ENCODE data around the gene HCRT. TPM values are rescaled to one million over a fixed set of nuclear protein-coding genes. Genes with fewer than 3 reads are reported as not detected.
"Not testable (repeated sequence)": the region's sequence is repeated elsewhere in the genome, so short reads cannot be mapped to it uniquely, and the experiment has no call there.

The HCRT gene
- total and polyA plus RNA-seq, 2 of the 8 experiments (the other 6 are each of a cell fraction or from before 2014, with no cell fraction given), result not detected

GRCh38 chr17:42210046-42210445 is 24.8 kb upstream of the HCRT start (continued):
- TF ChIP-seq CHD2 (IDR thresholded peaks at IDR 0.05; ENCODE audit: low read length) (no peak), MAX (IDR thresholded peaks at IDR 0.05) (no peak), CTCF (IDR thresholded peaks at IDR 0.05; ENCODE audit: control extremely low read depth in 1 of 3, insufficient read depth in 1 of 3, low read depth in 1 of 3, low read length in 3 of 3) (no peak), TAF1 (IDR thresholded peaks at IDR 0.05; ENCODE audit: low read depth, low read length) (no peak)

GRCh38 chr17:42206153-42206612 is 20.9 kb upstream of the HCRT start:
- H3K4me2 ChIP-seq (ENCODE audit: insufficient read depth in 1 of 2, low read depth in 2 of 2, low read length in 2 of 2); H3K9me3 ChIP-seq (ENCODE audit: insufficient read depth in 2 of 2, low read depth in 1 of 2, low read length in 1 of 2); POLR2A ChIA-PET (ENCODE audit: partially characterized antibody); H3K56ac ChIP-seq (replicated peaks; ENCODE audit: insufficient read length, low read depth, low read length); H2BK12ac ChIP-seq (ENCODE audit: low read depth, low read length); H3K18ac ChIP-seq (ENCODE audit: extremely low read depth, low read length); H2BK20ac ChIP-seq (ENCODE audit: low read length); FAIRE-seq; H3K14ac ChIP-seq (ENCODE audit: insufficient read length); H3K4ac ChIP-seq (replicated peaks; ENCODE audit: insufficient read length, low read depth, low read length); H3K4me3 ChIP-seq (ENCODE audit: extremely low read depth in 1 of 4, insufficient read depth in 2 of 4, low read depth in 3 of 4, low read length in 4 of 4); H2AFZ ChIP-seq (ENCODE audit: low read length); H2BK120ac ChIP-seq (replicated peaks; ENCODE audit: low read depth, low read length); H2BK15ac ChIP-seq (ENCODE audit: low read length); H4K8ac ChIP-seq (ENCODE audit: extremely low read depth, insufficient read depth, low read length); H2AK5ac ChIP-seq (ENCODE audit: low read depth, low read length); H4K91ac ChIP-seq (replicated peaks; ENCODE audit: insufficient read length, low read length); H4K5ac ChIP-seq (ENCODE audit: insufficient read length, low read depth, low read length); H3K27ac ChIP-seq (ENCODE audit: low read depth, low read length); H3K79me1 ChIP-seq (ENCODE audit: low read depth, low read length); H3K27me3 ChIP-seq (replicated peaks in 1 of 4; ENCODE audit: control insufficient read depth in 3 of 4, extremely low read depth in 1 of 4, insufficient read depth in 3 of 4, low read length in 3 of 4); H3K9ac ChIP-seq (replicated peaks in 1 of 4; ENCODE audit: extremely low read depth in 1 of 4, low read depth in 3 of 4, low read length in 3 of 4); H3K23me2 ChIP-seq (ENCODE audit: low read depth, low read length); H3K23ac ChIP-seq (ENCODE audit: insufficient read length); DNase-seq (ENCODE audit: low read depth in 1 of 2, low spot score in 2 of 2); H3K79me2 ChIP-seq (ENCODE audit: control insufficient read depth in 1 of 2, insufficient read depth in 2 of 2, low read length in 2 of 2); H3K4me1 ChIP-seq (replicated peaks in 1 of 4; ENCODE audit: control insufficient read depth in 3 of 4, insufficient read depth in 4 of 4, low read length in 3 of 4); H2BK5ac ChIP-seq (ENCODE audit: low read depth, low read length); CTCF ChIA-PET (ENCODE audit: partially characterized antibody); H4K20me1 ChIP-seq (replicated peaks in 1 of 2; ENCODE audit: control insufficient read depth in 1 of 2, insufficient read depth in 2 of 2, low read length in 2 of 2): not testable (repeated sequence)
- 96% methylated on average over 8 of the region's 8 CpGs; no CpG with 5 or more reads in 1 of the 2 experiments for WGBS, 2 experiments (ENCODE audit: extremely low coverage in 1 of 2, insufficient coverage in 1 of 2, insufficient read length in 1 of 2, insufficient replicate concordance in 2 of 2, low coverage in 1 of 2, low lambda C conversion rate in 2 of 2, missing lambda C conversion rate in 1 of 2)
- H3K36me3 ChIP-seq (ENCODE audit: control insufficient read depth in 2 of 4, insufficient read depth in 4 of 4, low read length in 3 of 4), result peaks cover 3 to 36% (median 23%) of the 10 kb centered on the region in 4 experiments; a peak in 6 of 8 replicates

Data from H1 (cell line).